ENCODE measurements around the gene HLCS.

Gene HLCS

DNA sequence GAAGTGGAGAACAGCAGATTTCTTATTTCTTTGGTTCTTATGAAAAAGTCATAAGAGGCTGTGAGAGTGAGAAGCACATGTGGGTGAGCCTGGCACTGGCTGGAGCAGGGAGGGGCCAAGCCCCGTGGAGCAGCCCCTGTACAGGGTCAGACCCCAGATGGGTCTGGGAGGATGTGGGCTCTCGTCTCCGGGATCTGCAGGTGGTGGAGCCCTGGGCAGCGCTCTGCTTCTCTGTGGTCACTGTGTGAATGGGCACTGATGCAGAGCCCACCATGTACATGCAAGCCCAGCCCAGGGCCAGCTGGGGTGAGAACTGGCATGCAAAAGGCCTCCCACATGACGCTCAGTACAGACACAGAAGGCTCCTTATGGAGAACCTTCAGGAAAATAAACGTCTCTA lies 200.0 kb downstream of the HLCS start:
- DNase-seq = no peak

DNA sequence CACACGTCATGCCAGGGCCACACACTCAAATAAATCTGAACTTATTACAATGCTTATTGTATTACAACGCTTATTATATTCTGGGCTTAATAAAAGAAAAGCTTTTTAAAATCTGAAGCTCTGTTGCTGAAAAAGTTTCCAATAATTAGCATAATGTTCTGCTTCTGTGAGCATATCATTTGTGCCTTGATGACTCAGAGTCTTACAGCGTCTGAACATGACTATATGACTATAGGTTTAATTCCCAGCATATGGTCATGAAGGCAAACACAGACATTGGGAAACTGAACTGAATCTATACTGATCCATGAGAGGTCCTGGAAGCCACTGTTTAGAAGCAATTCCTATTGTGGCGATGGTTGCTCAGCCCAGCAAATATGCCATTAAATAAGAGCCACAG lies 201.2 kb downstream of the HLCS start:
- no peak for DNase-seq

DNA sequence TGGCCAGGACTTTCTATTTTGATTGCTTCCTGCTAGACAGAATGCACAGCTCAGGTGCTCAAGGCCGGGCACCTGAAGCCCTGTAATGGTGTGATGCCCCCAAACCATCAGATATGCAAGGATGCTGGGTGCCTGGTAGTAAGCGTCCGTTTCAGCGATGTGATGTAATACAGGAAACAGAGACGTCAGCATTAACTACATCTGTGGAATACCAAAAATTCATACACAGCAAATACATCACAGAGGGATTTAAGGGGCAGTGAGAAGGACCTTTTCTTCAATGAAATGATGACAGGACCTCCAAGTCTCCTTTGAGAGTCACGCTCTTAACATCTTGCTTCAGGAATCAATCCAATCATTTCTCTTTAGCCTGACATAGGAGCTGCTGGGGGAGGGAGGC lies 203.2 kb downstream of the HLCS start:
- DNase-seq = no peak

DNA sequence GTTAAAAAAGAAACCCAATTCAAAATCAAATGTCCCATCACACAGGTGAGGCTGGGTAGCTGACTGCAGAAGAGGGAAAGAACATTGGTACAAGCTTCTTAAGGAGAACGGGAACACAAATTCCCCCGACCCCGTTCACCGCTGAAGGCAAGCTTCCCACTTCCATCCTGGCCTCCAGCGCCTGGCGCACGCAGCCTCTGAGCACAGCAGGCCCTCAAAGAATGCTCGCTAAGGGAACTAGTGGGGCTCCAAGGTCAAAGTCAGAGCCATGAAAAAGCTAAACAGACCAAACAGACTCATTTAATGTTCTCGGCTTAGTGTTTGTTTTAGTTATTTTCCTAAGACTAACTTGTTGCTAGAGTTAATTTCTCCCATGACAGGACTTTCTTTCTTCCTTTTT lies 203.8 kb downstream of the HLCS start:
- DNase-seq = no peak

DNA sequence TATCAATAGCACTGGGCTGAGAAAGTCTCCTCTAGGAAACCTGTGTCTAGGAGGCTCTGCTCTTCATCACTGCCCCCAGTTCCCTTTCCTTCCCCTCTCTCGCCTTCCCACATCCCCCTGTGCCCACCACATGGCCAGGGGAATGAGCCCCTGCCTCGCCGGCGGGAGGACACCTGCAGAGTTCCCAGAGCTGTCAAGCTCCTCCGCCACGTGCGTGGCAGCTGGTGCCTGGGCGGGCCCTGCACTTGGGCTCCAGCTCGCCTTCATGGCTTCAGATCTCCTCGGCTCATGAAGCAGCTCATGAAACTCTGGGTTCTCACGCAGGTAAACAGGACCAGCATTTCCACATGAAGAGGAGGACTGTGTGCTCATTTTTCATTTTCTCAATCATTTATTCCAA lies 204.8 kb downstream of the HLCS start:
- no peak for DNase-seq

DNA sequence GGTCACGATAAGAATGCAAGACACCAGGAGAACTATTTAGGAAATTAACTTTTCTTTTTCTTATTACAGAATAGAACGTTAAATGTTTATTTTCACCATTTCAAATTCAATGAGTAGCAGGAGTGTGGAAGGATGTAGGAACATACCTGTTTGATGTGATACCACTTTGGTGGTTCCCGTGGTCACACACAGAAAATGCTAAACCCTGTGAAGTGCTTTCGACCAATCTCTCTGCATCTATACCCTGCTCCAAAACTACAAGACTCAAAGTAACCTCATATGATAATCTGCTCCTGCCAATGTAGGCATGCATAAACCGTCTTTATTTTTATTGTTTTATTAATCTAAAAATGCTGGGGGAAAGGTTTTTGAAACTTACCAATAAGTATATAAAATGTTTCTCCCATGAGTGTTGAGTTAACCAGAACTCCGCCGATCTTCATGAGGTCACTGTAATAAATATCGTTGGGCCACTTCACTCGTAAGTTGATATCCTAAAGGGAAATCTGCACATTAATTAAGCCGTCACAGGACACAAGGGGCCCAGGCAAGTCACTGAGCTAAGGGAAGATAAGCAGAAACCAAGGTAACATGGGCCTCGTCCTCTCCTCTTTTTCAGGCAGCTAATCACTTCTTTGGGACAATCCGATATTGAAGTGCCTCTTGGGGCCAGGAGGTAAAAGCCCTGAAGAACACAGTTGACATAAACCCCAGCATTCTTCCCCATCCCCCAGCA lies 207.0 kb downstream of the HLCS start:
- DNase-seq = no peak

DNA sequence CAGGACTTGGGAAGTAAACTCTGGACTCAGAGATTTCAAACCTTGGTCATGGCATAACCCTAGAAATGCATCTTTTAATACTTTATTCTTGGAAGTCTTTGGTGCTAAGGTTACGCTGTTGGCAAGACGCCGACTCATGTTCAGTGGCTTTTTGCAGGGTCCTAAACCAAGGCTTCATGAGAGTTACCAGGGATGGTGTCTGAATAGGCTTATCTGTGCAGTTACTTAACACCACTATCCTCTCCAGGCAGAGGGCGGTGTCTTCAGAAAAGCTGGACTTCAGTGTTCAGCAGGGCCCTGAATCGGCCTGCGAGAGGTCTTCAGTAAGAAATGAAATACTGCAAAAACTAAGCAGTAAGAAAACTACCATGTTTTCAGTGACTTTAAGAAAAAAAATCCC lies 209.3 kb downstream of the HLCS start:
- DNase-seq = no peak

DNA sequence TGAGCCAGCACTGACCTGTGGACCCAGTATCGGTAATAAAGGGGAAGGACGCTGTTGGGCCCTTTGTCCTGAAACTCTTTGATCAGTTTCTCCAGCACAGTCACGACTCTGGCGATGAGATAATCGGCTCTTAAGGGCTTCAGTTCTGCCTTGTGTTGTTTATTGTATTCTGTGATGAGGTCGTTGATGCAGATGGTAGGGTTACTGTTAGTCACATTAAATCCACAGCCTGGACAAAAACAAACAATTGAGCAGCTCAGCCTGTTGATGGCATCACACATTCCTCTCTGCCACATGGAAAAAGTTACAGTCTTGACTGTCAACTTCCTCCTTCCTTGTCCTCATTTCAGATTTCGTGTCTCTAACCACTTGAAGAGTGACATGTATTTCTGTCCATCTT lies 209.9 kb downstream of the HLCS start:
- DNase-seq = no peak

DNA sequence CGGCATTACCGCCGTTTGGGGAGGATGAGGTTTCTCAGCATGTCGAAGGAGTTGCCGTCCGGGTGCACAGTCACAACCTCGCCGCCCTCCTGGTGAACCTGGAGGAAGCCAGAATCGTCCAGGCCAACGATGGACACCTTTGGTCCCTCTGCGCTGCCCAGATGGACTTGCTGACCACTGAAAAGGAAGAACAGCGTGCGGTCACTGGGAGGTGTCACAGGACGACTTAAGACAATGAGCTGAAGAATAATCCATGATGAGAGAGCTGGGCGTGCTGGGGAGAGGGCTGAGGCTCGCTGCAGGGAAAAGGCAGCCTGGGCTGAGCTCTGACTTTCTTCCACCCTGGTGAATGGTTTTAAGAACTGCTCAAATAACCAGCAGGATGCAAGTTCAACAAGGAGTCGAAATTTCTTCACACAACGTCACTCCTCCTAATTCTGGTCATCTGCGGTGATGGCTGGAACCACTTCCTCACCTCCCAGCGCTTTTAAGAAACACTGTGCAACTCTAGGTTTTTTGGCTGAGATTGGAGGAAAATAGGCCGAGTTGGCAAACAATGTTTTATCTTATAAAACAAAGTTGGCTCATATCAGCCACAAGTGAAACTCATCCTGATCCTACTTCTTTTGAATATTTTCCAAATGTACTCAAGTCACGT lies 212.1 kb downstream of the HLCS start:
- DNase-seq = no peak

DNA sequence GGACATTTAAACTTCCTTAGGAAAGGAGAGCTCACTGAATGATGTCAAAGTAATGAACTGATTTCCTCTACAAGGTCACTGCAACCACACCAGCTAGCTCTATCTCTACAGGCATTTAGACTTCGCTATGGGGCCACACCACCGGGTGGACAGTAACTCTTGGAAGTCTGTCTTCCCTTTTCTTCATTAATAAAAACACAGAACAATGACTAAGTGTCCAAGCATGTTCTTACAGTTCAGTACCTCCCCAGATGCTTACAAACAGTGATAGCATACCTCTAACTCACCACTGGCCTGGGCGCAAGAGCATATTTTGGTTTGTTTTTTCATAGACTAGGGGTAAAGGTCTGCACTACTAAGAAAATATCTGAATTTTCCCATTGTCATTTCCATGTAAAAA lies 212.9 kb downstream of the HLCS start:
- DNase-seq = no peak

DNA sequence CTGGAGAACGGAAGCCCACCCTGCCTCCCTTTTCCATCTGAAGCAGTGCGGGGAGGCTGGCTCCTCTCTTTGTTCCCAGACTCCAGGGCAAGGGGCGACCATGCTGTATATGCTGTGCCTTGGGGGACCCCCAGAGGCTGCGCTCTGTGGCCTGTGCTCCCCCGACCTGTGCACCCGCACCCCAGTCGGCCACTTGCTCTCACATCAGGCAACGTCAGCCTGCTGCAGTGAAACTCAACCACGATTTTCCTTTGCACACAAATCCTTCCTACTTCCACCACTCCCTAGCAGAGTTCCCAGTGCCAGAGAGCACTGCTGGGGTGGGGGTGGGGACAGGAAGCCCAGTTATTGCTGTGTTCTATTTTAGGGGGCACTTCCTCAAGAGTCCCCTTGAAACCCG lies 215.1 kb downstream of the HLCS start:
- DNase-seq = no peak

DNA sequence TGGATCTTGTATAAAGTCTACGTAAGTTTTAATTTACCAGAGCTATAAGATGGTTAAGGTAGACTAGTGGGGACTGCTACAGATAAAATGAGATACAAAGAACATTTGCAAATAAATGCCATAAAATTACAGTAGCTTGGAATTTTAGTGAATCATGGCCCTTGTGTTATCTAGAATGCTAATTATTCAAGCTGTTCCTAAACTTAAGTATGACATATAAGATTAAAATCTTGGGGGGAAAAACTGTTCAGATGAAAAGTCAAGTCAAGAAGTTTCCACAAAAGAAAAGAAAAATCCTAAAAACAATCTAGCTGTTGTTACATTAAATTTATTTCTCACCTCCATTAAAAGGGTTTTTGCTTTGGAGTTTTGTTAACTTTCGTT lies 215.9 kb downstream of the HLCS start:
- DNase-seq = no peak

DNA sequence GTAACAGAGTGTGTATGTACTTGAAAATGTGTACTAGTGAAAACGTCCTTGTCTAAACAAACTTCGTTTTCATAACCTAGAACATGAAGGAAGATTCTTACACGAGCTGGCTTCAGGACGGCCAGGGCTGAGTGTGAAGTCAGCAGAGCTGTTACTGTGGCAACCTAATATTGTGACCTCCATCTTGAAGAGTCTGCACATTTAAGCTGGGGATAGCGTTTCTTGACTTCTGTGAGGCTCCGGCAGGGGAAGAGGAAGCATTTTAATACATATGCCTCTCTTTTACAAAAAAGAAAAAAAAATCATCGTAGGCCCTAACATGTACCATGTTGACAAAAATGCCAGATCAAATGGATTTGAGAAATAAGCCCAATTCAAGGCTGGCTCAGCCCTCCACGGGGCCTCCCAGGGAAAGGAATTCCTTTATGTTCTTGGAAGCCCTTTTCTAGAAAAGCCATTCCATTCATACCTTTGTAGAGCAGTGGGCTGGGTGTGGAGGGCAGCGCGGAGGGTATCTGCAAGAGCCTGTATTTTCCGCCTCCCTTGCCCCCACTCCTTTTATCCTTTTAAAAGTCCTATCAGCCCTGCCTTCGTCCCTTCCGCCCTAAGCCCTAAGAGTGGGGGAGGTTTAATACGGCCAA lies 216.4 kb downstream of the HLCS start:
- no peak for DNase-seq

DNA sequence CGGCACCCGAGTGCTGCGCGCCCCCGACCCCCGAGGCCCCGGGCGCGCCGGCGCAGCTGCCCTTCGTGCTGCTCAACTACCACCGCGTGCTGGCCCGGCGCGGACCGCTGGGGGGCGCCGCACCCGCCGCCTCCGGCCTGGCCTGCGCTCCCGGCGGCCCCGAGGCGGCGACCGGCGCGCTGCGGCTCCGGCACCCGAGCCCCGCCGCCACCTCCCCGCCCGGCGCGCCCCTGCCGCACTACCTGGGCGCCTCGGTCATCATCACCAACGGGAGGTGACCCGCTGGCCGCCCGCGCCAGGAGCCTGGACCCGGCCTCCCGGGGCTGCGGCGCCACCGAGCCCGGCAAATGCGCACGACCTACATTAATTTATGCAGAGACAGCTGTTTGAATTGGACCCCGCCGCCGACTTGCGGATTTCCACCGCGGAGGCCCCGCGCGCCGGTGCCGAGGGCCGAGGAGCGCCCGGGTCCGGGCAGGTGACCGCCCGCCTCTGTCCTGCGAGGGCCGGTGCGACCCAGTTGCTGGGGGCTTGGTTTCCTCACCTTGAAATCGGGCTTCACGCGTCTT lies 218.6 kb downstream of the HLCS start:
- DNase-seq = no peak

DNA sequence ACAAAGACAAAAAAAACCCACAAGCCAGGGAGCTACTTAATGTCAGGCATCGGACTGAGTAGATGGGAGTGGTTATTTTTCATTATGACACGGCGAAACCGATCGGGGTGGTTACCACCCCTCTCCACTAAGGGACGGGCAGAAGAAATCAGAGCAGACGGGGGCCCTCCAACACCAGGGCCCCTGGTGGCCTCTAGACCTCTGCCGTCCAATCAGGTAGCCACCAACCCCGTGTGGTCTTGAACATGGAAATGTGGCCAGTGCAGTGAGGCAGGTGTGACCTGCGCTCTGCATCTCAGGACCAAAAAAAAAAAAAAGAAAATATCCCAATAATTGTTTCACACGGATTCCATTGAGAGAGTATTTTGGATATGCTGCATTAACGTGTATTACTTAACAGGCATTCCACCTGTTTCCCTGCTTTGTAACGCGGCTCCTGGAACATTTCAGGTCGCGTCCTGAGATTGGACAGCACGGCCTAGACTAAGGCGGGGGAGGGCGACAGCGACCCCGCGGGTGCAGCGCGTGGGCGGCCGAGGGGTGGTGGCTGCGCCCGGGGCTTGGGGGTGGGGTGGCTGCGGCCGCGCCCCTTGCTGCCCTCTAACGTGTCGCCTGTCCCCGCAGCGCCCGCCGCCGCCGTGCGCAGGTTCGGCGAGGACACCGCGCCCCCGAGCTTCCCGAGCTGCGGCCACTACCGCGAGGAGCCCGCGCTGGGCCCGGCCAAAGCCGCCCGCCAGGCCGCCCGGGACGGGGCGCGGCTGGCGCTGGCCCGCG lies 219.2 kb downstream of the HLCS start:
- no peak for DNase-seq

DNA sequence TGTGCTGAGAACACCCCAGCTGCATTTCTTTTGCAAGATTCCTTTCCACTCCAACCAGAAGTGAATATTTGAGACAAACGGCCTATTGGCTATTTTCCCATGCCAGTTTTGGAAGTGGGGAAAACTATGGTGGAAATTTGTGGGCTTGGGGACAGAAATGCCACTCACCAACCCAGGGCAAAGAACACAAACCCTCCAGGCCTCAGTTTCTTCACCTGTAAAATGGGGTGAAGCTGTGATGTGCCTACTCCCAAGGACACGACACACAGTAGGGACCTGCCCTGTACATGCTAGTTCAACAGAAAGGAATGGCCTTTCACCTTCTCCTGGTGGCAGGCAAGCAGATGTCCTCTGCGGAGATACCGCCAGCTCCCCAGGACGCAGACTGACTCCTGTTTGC lies 221.0 kb downstream of the HLCS start:
- no peak for DNase-seq

DNA sequence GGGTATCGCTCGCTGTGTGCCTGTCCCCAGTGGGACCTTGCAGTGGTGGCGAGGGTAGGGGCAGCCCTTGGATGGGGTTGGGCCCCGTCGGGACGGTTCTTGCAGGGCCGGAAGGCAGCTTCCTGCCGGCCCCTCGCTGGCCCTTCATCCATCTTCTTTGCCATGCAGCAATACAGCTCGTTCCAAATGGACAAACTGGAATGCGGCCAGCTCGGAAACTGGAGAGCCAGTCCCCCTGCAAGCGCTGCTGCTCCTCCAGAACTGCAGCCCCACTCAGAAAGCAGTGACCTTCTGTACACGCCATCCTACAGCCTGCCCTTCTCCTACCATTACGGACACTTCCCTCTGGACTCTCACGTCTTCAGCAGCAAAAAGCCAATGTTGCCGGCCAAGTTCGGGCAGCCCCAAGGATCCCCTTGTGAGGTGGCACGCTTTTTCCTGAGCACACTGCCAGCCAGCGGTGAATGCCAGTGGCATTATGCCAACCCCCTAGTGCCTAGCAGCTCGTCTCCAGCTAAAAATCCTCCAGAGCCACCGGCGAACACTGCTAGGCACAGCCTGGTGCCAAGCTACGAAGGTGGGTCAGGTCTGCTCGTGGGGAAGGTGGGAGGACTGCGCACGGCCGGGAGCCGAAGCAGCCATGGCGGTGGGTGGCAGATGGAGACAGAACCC lies 221.8 kb downstream of the HLCS start:
- no peak for DNase-seq

DNA sequence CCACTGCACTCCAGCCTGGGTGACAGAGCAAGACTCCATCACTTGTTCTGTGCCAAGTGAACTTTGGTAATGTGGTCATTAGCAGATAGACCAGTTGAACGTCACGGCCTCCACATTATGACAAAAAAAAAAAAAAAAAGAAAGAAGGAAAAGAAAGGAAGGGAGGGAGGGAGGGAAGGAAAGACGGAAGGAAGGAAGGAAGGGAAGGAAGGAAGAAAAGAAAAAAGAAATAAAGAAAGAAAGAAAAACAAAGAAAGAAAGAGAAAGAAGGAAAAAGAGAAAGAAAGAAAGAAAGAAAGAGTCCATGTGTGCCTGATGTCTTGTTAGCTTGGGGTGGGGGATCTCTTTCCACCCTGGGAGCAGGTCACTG lies 222.3 kb downstream of the HLCS start:
- DNase-seq = no peak

DNA sequence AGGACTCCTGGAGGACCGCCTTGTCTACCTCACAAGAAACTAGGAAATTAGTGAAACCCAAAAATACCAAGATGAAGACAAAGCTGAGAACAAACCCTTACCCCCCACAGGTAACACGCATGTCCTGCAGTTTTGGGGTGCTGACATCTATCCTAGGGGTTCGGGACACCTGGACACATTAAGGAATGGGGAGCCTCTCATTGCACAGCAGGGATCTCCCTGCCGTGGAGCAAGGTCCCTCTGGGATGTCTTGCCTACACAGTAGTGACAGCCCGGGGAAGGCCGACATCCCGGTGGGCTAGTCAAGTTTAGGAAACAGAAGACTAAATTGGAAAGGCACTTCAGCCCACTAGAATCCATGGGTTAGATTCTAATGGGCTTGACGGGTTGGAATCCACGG lies 223.0 kb downstream of the HLCS start:
- no peak for DNase-seq

DNA sequence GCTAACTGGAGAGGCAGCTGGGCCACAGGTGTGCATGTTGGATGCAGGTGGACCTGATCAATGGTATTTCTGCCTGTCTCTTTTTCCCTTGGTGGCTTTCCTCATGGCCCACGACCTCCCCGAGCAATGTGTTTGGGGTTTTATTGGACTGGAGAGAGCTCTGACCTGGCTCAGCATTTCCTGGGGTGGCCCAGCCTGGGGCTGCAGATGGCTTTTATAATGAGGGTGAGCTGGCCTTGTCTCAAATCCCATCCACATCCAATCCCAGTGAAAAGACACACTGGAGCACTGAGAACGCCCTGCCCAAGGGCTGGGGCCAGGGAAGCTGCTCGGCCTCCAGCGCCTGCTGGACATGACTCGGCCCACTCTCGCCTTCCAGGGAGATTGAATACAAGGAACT lies 223.5 kb downstream of the HLCS start:
- no peak for DNase-seq

DNA sequence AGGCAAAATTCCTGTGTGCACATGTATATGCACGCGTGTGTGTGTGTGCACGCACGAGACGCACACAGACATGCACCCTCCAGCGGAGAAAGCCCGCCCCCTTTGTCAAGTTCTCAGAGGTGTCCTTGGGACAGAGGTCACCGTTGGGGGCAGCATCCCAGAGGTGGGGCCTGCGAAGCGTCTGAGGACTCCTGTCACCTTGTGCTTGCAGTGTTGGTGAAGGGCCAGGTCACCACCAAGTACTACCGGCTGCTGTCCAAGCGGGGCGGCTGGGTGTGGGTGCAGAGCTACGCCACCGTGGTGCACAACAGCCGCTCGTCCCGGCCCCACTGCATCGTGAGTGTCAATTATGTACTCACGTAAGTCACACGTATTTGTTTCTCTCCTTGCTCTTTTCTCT lies 225.0 kb downstream of the HLCS start:
- no peak for DNase-seq

DNA sequence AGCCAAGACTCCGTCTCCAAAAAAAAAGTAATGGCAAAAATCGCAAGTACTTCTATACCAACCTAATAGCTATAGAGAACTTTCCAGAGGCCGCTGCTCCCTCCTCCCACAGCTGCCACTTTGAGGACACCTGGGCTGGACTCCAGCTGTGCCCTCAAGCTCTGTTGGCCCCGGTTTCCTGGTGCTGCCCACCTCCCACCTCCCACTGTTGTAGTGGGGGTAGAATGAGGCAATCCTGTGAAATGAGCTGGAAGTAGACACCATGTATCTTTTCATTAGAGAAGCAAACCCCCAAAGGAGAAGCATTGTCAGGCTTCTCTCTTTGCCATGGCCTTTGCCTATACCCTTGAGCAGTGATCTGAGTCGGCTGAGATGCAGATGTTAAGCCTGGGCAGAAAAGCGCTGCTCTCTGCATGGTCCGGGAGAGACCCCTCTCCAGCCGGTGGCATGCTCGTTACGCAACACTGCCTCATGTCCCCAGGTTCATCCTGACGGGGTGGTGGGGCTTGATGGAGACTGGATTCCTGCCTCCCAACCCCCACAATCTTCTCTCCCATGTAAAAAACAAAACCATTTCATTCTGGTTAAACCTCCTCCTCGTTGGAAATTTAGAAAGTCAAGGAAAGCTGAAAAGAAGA lies 227.9 kb downstream of the HLCS start:
- no peak for DNase-seq

Measured in activated CD8-positive, alpha-beta memory T cell treated with anti-CD3 and anti-CD28 coated beads, Interleukin-2, amount 50 U/mL, for 4 hours (primary cell).